Sigmoid colon (tissue), 7 donors: ENCODE measurements around the gene SLC35F2. TPM values are rescaled to one million over a fixed set of nuclear protein-coding genes. Genes with fewer than 3 reads are reported as not detected.

Source experiments
- DNase-seq: peaks from one replicate; pipeline ENCODE4 v3.0.0-alpha.2; 2019
- H3K27ac ChIP-seq, 4 donors: fragments of 200-600 bp; sonication (generic); one replicate each; pipeline ENCODE4 v1.5.1; 2016 to 2019; ENCODE audit warnings: mild to moderate bottlenecking in 1 of 4
- H3K27me3 ChIP-seq, 3 donors: fragments of 200-600 bp; sonication (generic); one replicate each; pipeline ENCODE4 v1.5.1; 2019; ENCODE audit warnings: mild to moderate bottlenecking in 1 of 3
- H3K36me3 ChIP-seq, 4 donors: fragments of 200-600 bp; sonication (generic); one replicate each; pipeline ENCODE4 v1.5.1; 2016 to 2019
- H3K4me1 ChIP-seq, 4 donors: fragments of 200-600 bp; sonication (generic); one replicate each; pipeline ENCODE4 v1.5.1; 2017 to 2019
- H3K4me3 ChIP-seq, 4 donors: fragments of 200-600 bp; sonication (generic); one replicate each; pipeline ENCODE4 v1.5.1; 2017 to 2019; ENCODE audit warnings: mild to moderate bottlenecking in 2 of 4, moderate library complexity in 1 of 4
- H3K9me3 ChIP-seq, 4 donors: fragments of 200-600 bp in 3 of 4; sonication (generic) in 3 of 4; one replicate each; pipeline versions ENCODE4 v1.5.1 to v1.6.1; 2013 to 2019
- EP300 ChIP-seq, 4 donors: sonication (generic); formaldehyde crosslinking; IDR thresholded peaks; one replicate each; pipeline ENCODE4 v1.6.1; 2017; ENCODE audit warnings: antibody characterized with exemption in 4 of 4
- POLR2A ChIP-seq, 2 donors: fragments of 450-650 bp; IDR thresholded peaks; one replicate each; pipeline ENCODE4 v1.6.1; 2016; ENCODE audit warnings: antibody characterized with exemption in 2 of 2, mild to moderate bottlenecking in 2 of 2, moderate library complexity in 2 of 2
- POLR2AphosphoS5 ChIP-seq, 4 donors: sonication (generic); formaldehyde crosslinking; IDR thresholded peaks; one replicate each; pipeline ENCODE4 v1.6.1; 2017; ENCODE audit warnings: antibody characterized with exemption in 4 of 4
- WGBS, 2 donors: extraction: QIAGEN DNeasy Blood & Tissue Kit; methylation state at CpG; one replicate each; pipeline ENCODE4 v1.1.7; 2013; 5-methylcytosine and 5-hydroxymethylcytosine counted together
- intact Hi-C: fragments of 100-400 bp; cut with DNase I; formaldehyde crosslinking; loops from one replicate; pipeline ENCODE4 v1.15.1; 2023
- polyA plus RNA-seq, 3 donors: library from polyadenylated mRNA; stranded (reverse); fragments of 200-250 nt; gene quantifications; one replicate each; pipeline ENCODE4 v1.2.3, GENCODE V29; 2013
- total RNA-seq, 4 donors: library from RNA; depleted of rRNA; stranded (reverse); fragments of >200 nt; gene quantifications; one replicate each; pipeline ENCODE4 v1.1.0, GENCODE V29; 2016
- TF ChIP-seq, protein P1 (sequence below), 4 experiments: fragments of 450-650 bp in 3 of 4; fragments of 200-600 bp in 1 of 4; IDR thresholded peaks; one replicate each; pipeline ENCODE4 v1.5.1; 2016 to 2019; ENCODE audit warnings: antibody characterized with exemption in 4 of 4, mild to moderate bottlenecking in 3 of 4, moderate library complexity in 2 of 4
- donor health status: healthy with polysubstance abuse.
- donor health status: Bipolar disorder and iron deficiency.
- donor health status: healthy.

SLC35F2 gene
- total and polyA plus RNA-seq, 7 donors = 0.83 to 15.4 (median 4.4) TPM

DNA sequence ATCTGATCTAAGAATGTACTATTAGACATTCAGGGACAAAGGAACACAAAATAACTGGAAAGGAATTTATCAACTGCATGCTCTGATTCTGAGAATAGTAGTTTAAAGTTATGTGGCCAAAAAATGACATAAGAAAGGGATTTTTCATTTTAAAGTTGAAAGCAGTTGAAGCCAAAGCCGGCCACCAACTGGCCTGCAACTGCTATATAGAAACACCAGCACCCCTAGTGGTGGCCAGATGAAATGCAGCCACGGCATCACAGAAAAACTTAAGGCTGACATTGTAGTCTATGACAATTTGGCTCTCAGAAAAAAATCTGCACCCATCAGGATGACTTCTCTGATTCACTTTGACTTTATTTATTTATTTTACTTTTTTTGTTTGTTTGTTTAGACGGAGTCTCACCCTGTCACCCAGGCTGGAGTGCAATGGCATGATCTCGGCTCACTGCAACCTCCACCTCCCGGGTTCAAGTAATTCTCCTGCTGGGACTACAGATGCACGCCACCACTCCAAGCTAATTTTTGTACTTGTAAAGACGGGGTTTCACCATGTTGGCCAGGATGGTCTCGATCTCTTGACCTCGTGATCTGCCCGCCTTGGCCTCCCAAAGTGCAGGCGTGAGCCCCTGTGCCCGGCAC, 59.2 kb downstream of the SLC35F2 start:
- H3K4me1 ChIP-seq = no peaks in the 10 kb centered on the region
- H3K4me3 ChIP-seq = no peak overlapping the region
- H3K36me3 ChIP-seq = no peaks in the 10 kb centered on the region
- peak overlapping the region in 1 of 4 donors; percentile 1 for H3K27ac ChIP-seq
- TF ChIP-seq EP300 (IDR thresholded peaks at IDR 0.05) (no peak), POLR2A (IDR thresholded peaks at IDR 0.05) (no peak)
- TF ChIP-seq, protein P1, sequence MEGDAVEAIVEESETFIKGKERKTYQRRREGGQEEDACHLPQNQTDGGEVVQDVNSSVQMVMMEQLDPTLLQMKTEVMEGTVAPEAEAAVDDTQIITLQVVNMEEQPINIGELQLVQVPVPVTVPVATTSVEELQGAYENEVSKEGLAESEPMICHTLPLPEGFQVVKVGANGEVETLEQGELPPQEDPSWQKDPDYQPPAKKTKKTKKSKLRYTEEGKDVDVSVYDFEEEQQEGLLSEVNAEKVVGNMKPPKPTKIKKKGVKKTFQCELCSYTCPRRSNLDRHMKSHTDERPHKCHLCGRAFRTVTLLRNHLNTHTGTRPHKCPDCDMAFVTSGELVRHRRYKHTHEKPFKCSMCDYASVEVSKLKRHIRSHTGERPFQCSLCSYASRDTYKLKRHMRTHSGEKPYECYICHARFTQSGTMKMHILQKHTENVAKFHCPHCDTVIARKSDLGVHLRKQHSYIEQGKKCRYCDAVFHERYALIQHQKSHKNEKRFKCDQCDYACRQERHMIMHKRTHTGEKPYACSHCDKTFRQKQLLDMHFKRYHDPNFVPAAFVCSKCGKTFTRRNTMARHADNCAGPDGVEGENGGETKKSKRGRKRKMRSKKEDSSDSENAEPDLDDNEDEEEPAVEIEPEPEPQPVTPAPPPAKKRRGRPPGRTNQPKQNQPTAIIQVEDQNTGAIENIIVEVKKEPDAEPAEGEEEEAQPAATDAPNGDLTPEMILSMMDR (IDR thresholded peaks at IDR 0.05) = peak in 3 of 4 experiments; percentile 78 to 90 (median 82)
- WGBS, 2 donors = 71 to 78% methylated on average over 12 of the region's 12 CpGs
- peak; percentile 81 for DNase-seq
- H3K27me3 ChIP-seq = no peaks in the 10 kb centered on the region
- intact Hi-C loops = no loop called here
- no peaks in the 10 kb centered on the region for H3K9me3 ChIP-seq

- Histone ChIP-seq H3K36me3 (no peaks in the 10 kb centered on the region), H3K4me1 (no peaks in the 10 kb centered on the region), H3K9me3 (no peaks in the 10 kb centered on the region), H3K4me3 (no peak overlapping the region), H3K27me3 (no peaks in the 10 kb centered on the region), H3K27ac (no peak overlapping the region)
- TF ChIP-seq POLR2A (IDR thresholded peaks at IDR 0.05) (no peak), POLR2AphosphoS5 (IDR thresholded peaks at IDR 0.05) (no peak), EP300 (IDR thresholded peaks at IDR 0.05) (no peak)
- TF ChIP-seq, protein P1 (IDR thresholded peaks at IDR 0.05) = no peak
- intact Hi-C loops = no loop called here
- no peak for DNase-seq
- WGBS, 2 donors = 79 to 83% methylated on average over 5 of the region's 5 CpGs
Observed at GRCh38 chr11:107792049-107792443, 66.5 kb downstream of the SLC35F2 start.

GRCh38 chr11:107791343-107792048, 67.1 kb downstream of the SLC35F2 start:
- Histone ChIP-seq H3K27me3 (no peaks in the 10 kb centered on the region), H3K4me3 (no peak overlapping the region), H3K36me3 (no peaks in the 10 kb centered on the region), H3K27ac (no peak overlapping the region), H3K4me1 (no peaks in the 10 kb centered on the region), H3K9me3 (no peaks in the 10 kb centered on the region)
- no peak for DNase-seq
- no peak for TF ChIP-seq POLR2A (IDR thresholded peaks at IDR 0.05)
- TF ChIP-seq EP300 (IDR thresholded peaks at IDR 0.05) = no peak
- TF ChIP-seq, protein P1 (IDR thresholded peaks at IDR 0.05) = no peak
- TF ChIP-seq POLR2AphosphoS5 (IDR thresholded peaks at IDR 0.05) = no peak
- WGBS, 2 donors = 77 to 82% methylated on average over 10 of the region's 10 CpGs
- intact Hi-C loops = no loop called here

GRCh38 chr11:107789767-107790166, 68.8 kb downstream of the SLC35F2 start:
- no peak overlapping the region for H3K4me3 ChIP-seq
- H3K9me3 ChIP-seq = no peaks in the 10 kb centered on the region
- intact Hi-C loops = no loop called here
- H3K36me3 ChIP-seq = no peaks in the 10 kb centered on the region
- H3K4me1 ChIP-seq = no peaks in the 10 kb centered on the region
- H3K27me3 ChIP-seq = no peaks in the 10 kb centered on the region
- no peak overlapping the region for H3K27ac ChIP-seq
- 93 to 95% methylated on average over 7 of the region's 7 CpGs for WGBS, 2 donors
- TF ChIP-seq POLR2AphosphoS5 (IDR thresholded peaks at IDR 0.05) = no peak
- no peak for TF ChIP-seq EP300 (IDR thresholded peaks at IDR 0.05)
- no peak for TF ChIP-seq POLR2A (IDR thresholded peaks at IDR 0.05)
- TF ChIP-seq, protein P1 (IDR thresholded peaks at IDR 0.05) = no peak
- no peak for DNase-seq
